ENCODE data around the gene TRABD2B. TPM values are rescaled to one million over a fixed set of nuclear protein-coding genes. Genes with fewer than 3 reads are reported as not detected.

The TRABD2B gene
- total and polyA plus RNA-seq, 4 donors = 0.28 to 2.6 (median 1.3) TPM

DNA sequence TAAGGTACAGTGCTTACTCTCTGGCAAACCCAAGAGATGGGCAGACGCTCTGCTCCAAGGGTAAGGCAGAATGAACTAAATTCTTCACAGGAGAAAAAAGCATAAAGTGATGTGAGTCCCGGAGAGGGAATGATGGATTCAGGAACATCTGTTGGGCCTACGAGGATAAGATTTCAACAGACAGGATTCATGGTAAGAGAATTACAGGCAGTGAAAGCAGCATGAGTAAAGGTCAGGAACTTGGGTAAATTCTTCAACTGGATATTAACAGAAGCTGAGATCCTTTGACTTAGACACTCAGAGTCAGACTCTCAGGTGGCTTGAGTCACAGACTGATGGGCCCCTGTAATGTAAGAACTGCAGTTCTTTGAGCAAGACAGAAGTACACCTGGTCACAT is 152.6 kb downstream of the TRABD2B start:
- 96% methylated on average over 3 of the region's 3 CpGs for WGBS
- TF ChIP-seq SP1 (IDR thresholded peaks at IDR 0.05) (no peak), FOXA1 (IDR thresholded peaks at IDR 0.05) (no peak), HNF4G (IDR thresholded peaks at IDR 0.05) (no peak), JUND (IDR thresholded peaks at IDR 0.05) (no peak), YY1 (IDR thresholded peaks at IDR 0.05) (no peak), EGR1 (IDR thresholded peaks at IDR 0.05; ENCODE audit: low read depth in 2 of 2) (no peak), RXRA (IDR thresholded peaks at IDR 0.05) (no peak), TAF1 (conservative IDR thresholded peaks at IDR 0.05) (no peak), GABPA (IDR thresholded peaks at IDR 0.05 in 1 of 2, conservative IDR thresholded peaks at IDR 0.05 in 1 of 2) (no peak), FOXA2 (IDR thresholded peaks at IDR 0.05) (no peak), REST (IDR thresholded peaks at IDR 0.05) (no peak), NR2F2 (IDR thresholded peaks at IDR 0.05) (no peak), RAD21 (IDR thresholded peaks at IDR 0.05) (no peak), HNF4A (conservative IDR thresholded peaks at IDR 0.05) (no peak), MAX (IDR thresholded peaks at IDR 0.05) (no peak)
- TF ChIP-seq, protein P1, sequence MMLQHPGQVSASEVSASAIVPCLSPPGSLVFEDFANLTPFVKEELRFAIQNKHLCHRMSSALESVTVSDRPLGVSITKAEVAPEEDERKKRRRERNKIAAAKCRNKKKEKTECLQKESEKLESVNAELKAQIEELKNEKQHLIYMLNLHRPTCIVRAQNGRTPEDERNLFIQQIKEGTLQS (IDR thresholded peaks at IDR 0.05) = no peak
- TF ChIP-seq, protein P2, sequence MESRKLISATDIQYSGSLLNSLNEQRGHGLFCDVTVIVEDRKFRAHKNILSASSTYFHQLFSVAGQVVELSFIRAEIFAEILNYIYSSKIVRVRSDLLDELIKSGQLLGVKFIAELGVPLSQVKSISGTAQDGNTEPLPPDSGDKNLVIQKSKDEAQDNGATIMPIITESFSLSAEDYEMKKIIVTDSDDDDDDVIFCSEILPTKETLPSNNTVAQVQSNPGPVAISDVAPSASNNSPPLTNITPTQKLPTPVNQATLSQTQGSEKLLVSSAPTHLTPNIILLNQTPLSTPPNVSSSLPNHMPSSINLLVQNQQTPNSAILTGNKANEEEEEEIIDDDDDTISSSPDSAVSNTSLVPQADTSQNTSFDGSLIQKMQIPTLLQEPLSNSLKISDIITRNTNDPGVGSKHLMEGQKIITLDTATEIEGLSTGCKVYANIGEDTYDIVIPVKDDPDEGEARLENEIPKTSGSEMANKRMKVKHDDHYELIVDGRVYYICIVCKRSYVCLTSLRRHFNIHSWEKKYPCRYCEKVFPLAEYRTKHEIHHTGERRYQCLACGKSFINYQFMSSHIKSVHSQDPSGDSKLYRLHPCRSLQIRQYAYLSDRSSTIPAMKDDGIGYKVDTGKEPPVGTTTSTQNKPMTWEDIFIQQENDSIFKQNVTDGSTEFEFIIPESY (IDR thresholded peaks at IDR 0.05) = no peak
- TF ChIP-seq, protein P3, sequence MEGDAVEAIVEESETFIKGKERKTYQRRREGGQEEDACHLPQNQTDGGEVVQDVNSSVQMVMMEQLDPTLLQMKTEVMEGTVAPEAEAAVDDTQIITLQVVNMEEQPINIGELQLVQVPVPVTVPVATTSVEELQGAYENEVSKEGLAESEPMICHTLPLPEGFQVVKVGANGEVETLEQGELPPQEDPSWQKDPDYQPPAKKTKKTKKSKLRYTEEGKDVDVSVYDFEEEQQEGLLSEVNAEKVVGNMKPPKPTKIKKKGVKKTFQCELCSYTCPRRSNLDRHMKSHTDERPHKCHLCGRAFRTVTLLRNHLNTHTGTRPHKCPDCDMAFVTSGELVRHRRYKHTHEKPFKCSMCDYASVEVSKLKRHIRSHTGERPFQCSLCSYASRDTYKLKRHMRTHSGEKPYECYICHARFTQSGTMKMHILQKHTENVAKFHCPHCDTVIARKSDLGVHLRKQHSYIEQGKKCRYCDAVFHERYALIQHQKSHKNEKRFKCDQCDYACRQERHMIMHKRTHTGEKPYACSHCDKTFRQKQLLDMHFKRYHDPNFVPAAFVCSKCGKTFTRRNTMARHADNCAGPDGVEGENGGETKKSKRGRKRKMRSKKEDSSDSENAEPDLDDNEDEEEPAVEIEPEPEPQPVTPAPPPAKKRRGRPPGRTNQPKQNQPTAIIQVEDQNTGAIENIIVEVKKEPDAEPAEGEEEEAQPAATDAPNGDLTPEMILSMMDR (IDR thresholded peaks at IDR 0.05; ENCODE audit: low read depth, low read length, missing input control) = no peak

More for the DNA sequence above, 152.6 kb downstream of the TRABD2B start:
- H3K27ac ChIP-seq (ENCODE audit: low read depth in 1 of 2, low read length in 2 of 2) = no peak overlapping the region
- H3K36me3 ChIP-seq (ENCODE audit: control insufficient read depth in 4 of 4, insufficient read depth in 3 of 4, low read depth in 1 of 4, low read length in 3 of 4) = no peaks in the 10 kb centered on the region
- H3K4me3 ChIP-seq (ENCODE audit: low read depth in 1 of 3, low read length in 3 of 3) = no peak overlapping the region
- no peaks in the 10 kb centered on the region for H3K4me1 ChIP-seq (ENCODE audit: control insufficient read depth in 4 of 4, insufficient read depth in 4 of 4, low read length in 3 of 4)
- no peaks in the 10 kb centered on the region for H3K27me3 ChIP-seq (ENCODE audit: control insufficient read depth in 4 of 4, insufficient read depth in 4 of 4, low read length in 3 of 4)
- H3K9ac ChIP-seq (ENCODE audit: low read depth in 1 of 2, low read length in 2 of 2) = no peak overlapping the region
- no peaks in the 10 kb centered on the region for H3K9me3 ChIP-seq (ENCODE audit: control insufficient read depth in 4 of 4, low read length in 3 of 4)
- DNase-seq (ENCODE audit: low spot score) = no peak
